HCT116 (cell line): ENCODE measurements around the gene ASF1A. TPM values are rescaled to one million over a fixed set of nuclear protein-coding genes. Genes with fewer than 3 reads are reported as not detected.

Experiments used
- ATAC-seq: fragments of 200-7000 bp; cut with Tn5 transposase; 2 replicates; pipeline ENCODE4 v1.9.1; 2020; ENCODE audit warnings: mild to moderate bottlenecking, moderate library complexity
- BruUV-seq: library from RNA; stranded (reverse); fragments of 400-500 nt; replicated peaks from 2 replicates; lab custom pipeline; 2021; lab: Mats Ljungman, UMichigan
- CTCF ChIA-PET: fragments of 300-600 bp; sonication (Branson Sonifier 250); formaldehyde crosslinking; loops from one replicate; lab custom pipeline; 2021; ENCODE audit warnings: antibody characterized with exemption; lab: Charles Lee
- POLR2A ChIA-PET: fragments of 300-600, 350-600 bp; sonication (Branson Sonifier 250); formaldehyde crosslinking; loops from one replicate; lab custom pipeline; 2021; ENCODE audit warnings: antibody characterized with exemption; lab: Charles Lee
- RAD21 ChIA-PET, 2 experiments: fragments of 300-600 bp; sonication (Branson Sonifier 250); formaldehyde crosslinking; loops; one replicate each; lab custom pipeline; 2023; ENCODE audit warnings: low total read pairs in 2 of 2; ENCODE audit not compliant: uncharacterized antibody in 2 of 2, unreplicated experiment in 2 of 2, low non-redundant PET in 1 of 2; lab: Charles Lee
- DNase-seq: peaks from one replicate; pipeline ENCODE4 v3.0.0-alpha.2; 2010; ENCODE audit warnings: low read depth, low spot score
- H2AFZ ChIP-seq: fragments of 200-600 bp; shearing (Covaris generic), sonication (generic); 2 replicates; pipeline ENCODE4 v1.6.1; 2017; ENCODE audit warnings: low read depth, mixed run types, mixed read lengths, antibody characterized with exemption, low read length; ENCODE audit not compliant: poor library complexity, severe bottlenecking
- H3K27ac ChIP-seq: 2 replicates; pipeline ENCODE4 v1.5.1; 2012; ENCODE audit warnings: low read depth, low read length
- H3K27me3 ChIP-seq: fragments of 200-600 bp; sonication (generic); 2 replicates; pipeline ENCODE4 v1.6.1; 2016; ENCODE audit warnings: mixed run types, low read length, mixed read lengths; ENCODE audit not compliant: insufficient read depth
- H3K36me3 ChIP-seq, 2 experiments: fragments of 200-500 bp in 1 of 2; fragments of 200-600 bp in 1 of 2; sonication (Bioruptor generic) in 1 of 2; sonication (generic) in 1 of 2; 2 replicates each; pipeline versions ENCODE4 v1.5.1 to v1.6.1; 2014 to 2016; ENCODE audit warnings: low read length in 2 of 2, inconsistent platforms in 1 of 2, mixed read lengths in 1 of 2, mixed run types in 1 of 2; ENCODE audit not compliant: insufficient read depth in 2 of 2, control insufficient read depth in 1 of 2
- H3K4me1 ChIP-seq, 2 experiments: fragments of 200-600 bp in 1 of 2; sonication (generic) in 1 of 2; 2 replicates each; pipeline versions ENCODE4 v1.5.1 to v1.6.1; 2012 to 2017; ENCODE audit warnings: low read length in 2 of 2, inconsistent platforms in 1 of 2, mild to moderate bottlenecking in 1 of 2, mixed read lengths in 1 of 2, mixed run types in 1 of 2, moderate library complexity in 1 of 2; ENCODE audit not compliant: insufficient read depth in 2 of 2, control insufficient read depth in 1 of 2
- H3K4me2 ChIP-seq: fragments of 200-600 bp; sonication (generic); 2 replicates; pipeline ENCODE4 v1.6.1; 2017; ENCODE audit warnings: mixed run types, low read length, mixed read lengths
- H3K4me3 ChIP-seq, 2 experiments: fragments of 200-600 bp in 1 of 2; sonication (generic) in 1 of 2; replicated peaks in 1 of 2; 2 replicates each; pipeline ENCODE4 v1.5.1; 2011 to 2016; ENCODE audit warnings: low read length in 2 of 2, control low read depth in 1 of 2, low read depth in 1 of 2, mild to moderate bottlenecking in 1 of 2, mixed read lengths in 1 of 2, mixed run types in 1 of 2
- H3K79me2 ChIP-seq: fragments of 200-600 bp; sonication (generic); 2 replicates; pipeline ENCODE4 v1.6.1; 2017; ENCODE audit warnings: mild to moderate bottlenecking, mixed run types, low read length, moderate library complexity, mixed read lengths; ENCODE audit not compliant: insufficient read depth
- H3K9ac ChIP-seq: fragments of 200-600 bp; sonication (generic); 2 replicates; pipeline ENCODE4 v1.6.1; 2016; ENCODE audit warnings: low read length, mixed read lengths
- H3K9me2 ChIP-seq: fragments of 200-600 bp; sonication (generic), shearing (Covaris generic); 2 replicates; pipeline ENCODE4 v1.6.1; 2017; ENCODE audit warnings: mixed run types, mild to moderate bottlenecking, moderate library complexity; ENCODE audit not compliant: insufficient read depth
- H3K9me3 ChIP-seq, 2 experiments: fragments of 200-500 bp in 1 of 2; fragments of 200-600 bp in 1 of 2; sonication (Bioruptor generic) in 1 of 2; sonication (generic) in 1 of 2; 2 replicates each; pipeline ENCODE4 v1.6.1; 2014 to 2017; ENCODE audit warnings: low read length in 2 of 2, mixed read lengths in 2 of 2, inconsistent platforms in 1 of 2, low read depth in 1 of 2, mild to moderate bottlenecking in 1 of 2, mixed run types in 1 of 2, moderate library complexity in 1 of 2; ENCODE audit not compliant: control insufficient read depth in 1 of 2, insufficient read depth in 1 of 2
- H4K20me1 ChIP-seq: fragments of 200-600 bp; sonication (generic), shearing (Covaris generic); 2 replicates; pipeline ENCODE4 v1.6.1; 2017; ENCODE audit warnings: mixed run types, mild to moderate bottlenecking, moderate library complexity; ENCODE audit not compliant: insufficient read depth
- ATF3 ChIP-seq: IDR thresholded peaks from 2 replicates; pipeline ENCODE4 v1.6.1; 2012
- CTCF ChIP-seq, 3 experiments: fragments of 200-600 bp in 1 of 3; sonication (generic) in 1 of 3; IDR thresholded peaks in 2 of 3; conservative IDR thresholded peaks in 1 of 3; 2 replicates each; pipeline ENCODE4 v1.5.1; 2012 to 2017; ENCODE audit warnings: low read depth in 2 of 3, low read length in 2 of 3, antibody characterized with exemption in 1 of 3, borderline replicate concordance in 1 of 3, control low read depth in 1 of 3, mild to moderate bottlenecking in 1 of 3, mixed read lengths in 1 of 3, mixed run types in 1 of 3, moderate library complexity in 1 of 3; ENCODE audit not compliant: insufficient read depth in 1 of 3
- ELF1 ChIP-seq: IDR thresholded peaks from 2 replicates; pipeline ENCODE4 v1.6.1; 2012; ENCODE audit warnings: low read depth, borderline replicate concordance
- EZH2phosphoT487 ChIP-seq: fragments of 200-600 bp; IDR thresholded peaks from 2 replicates; pipeline ENCODE4 v1.6.1; 2018; ENCODE audit warnings: antibody characterized with exemption, borderline replicate concordance
- FOSL1 ChIP-seq: IDR thresholded peaks from 2 replicates; pipeline ENCODE4 v1.6.1; 2012; ENCODE audit warnings: low read depth
- JUND ChIP-seq: IDR thresholded peaks from 2 replicates; pipeline ENCODE4 v1.6.1; 2012
- MAX ChIP-seq: IDR thresholded peaks from 2 replicates; pipeline ENCODE4 v1.6.1; 2012
- POLR2A ChIP-seq: IDR thresholded peaks from 2 replicates; pipeline ENCODE4 v1.7.0; 2011; ENCODE audit warnings: borderline replicate concordance; ENCODE audit not compliant: insufficient read depth, insufficient read length; ENCODE audit errors: extremely low read depth
- POLR2AphosphoS5 ChIP-seq: IDR thresholded peaks from 2 replicates; pipeline ENCODE4 v1.6.1; 2011; ENCODE audit warnings: mild to moderate bottlenecking, low read depth, low read length, moderate library complexity
- REST ChIP-seq: IDR thresholded peaks from 2 replicates; pipeline ENCODE4 v1.6.1; 2012; ENCODE audit warnings: low read depth
- SP1 ChIP-seq: IDR thresholded peaks from 2 replicates; pipeline ENCODE4 v1.6.1; 2012; ENCODE audit warnings: low read depth
- SRF ChIP-seq: IDR thresholded peaks from 2 replicates; pipeline ENCODE4 v1.6.1; 2012; ENCODE audit warnings: low read depth
- YY1 ChIP-seq: IDR thresholded peaks from 2 replicates; pipeline ENCODE4 v1.6.1; 2011; ENCODE audit warnings: low read length, low read depth, moderate library complexity, mild to moderate bottlenecking; ENCODE audit not compliant: insufficient replicate concordance; ENCODE audit errors: extremely low read depth
- ZFX ChIP-seq: fragments of 450-650 bp; IDR thresholded peaks from 2 replicates; pipeline ENCODE4 v1.6.1; 2017
- ZNF274 ChIP-seq: fragments of 200-500 bp; sonication (Bioruptor generic); IDR thresholded peaks from 2 replicates; pipeline ENCODE4 v1.6.1; 2014; ENCODE audit warnings: mild to moderate bottlenecking, low read depth, low read length, inconsistent platforms
- intact Hi-C: fragments of 100-400 bp; cut with micrococcal nuclease; formaldehyde crosslinking; loops from 2 replicates; pipeline ENCODE4 v1.10.0; 2022
- total RNA-seq: library from RNA; stranded (reverse); gene quantifications from one replicate; pipeline ENCODE4 v1.2.1, GENCODE V29; 2021; ENCODE audit not compliant: unreplicated experiment

Gene ASF1A
- total RNA-seq, 1 experiment from 2014 or later, result 23.3 TPM

- ChIA-PET CTCF (no interaction called here), RAD21 (no interaction called here), POLR2A (no interaction called here)
- Histone ChIP-seq H3K27ac (no peak overlapping the region), H3K4me2 (no peak overlapping the region), H3K36me3 (no peaks in the 10 kb centered on the region), H3K27me3 (no peaks in the 10 kb centered on the region), H4K20me1 (no peaks in the 10 kb centered on the region), H3K9ac (no peak overlapping the region), H3K79me2 (peaks cover 11% of the 10 kb centered on the region; the same call in 1 of the 2 replicates), H2AFZ (no peak overlapping the region), H3K9me2 (no peaks in the 10 kb centered on the region), H3K4me1 (peaks cover 4 to 9% of the 10 kb centered on the region in 2 experiments; a peak in 2 of 4 replicates), H3K4me3 (no peak overlapping the region), H3K9me3 (no peaks in the 10 kb centered on the region)
- ATAC-seq (no peak), DNase-seq (no peak)
- intact Hi-C loops, result no loop called here
- BruUV-seq, result no TSS peak
- TF ChIP-seq EZH2phosphoT487 (no peak), ZFX (no peak), ZNF274 (no peak), SP1 (no peak), POLR2AphosphoS5 (no peak), MAX (no peak), JUND (no peak), ELF1 (no peak), SRF (no peak), ATF3 (no peak), CTCF (IDR thresholded peaks at IDR 0.05 in 2 of 3, conservative IDR thresholded peaks at IDR 0.05 in 1 of 3; ENCODE audit: borderline replicate concordance in 1 of 3, insufficient read depth in 1 of 3, low read depth in 2 of 3, low read length in 2 of 3) (no peak), POLR2A (no peak), FOSL1 (no peak), YY1 (no peak), REST (no peak)
- TF ChIP-seq, all 23 proteins: peak for 0
Observed at GRCh38 chr6:118869894-118870589, 23.9 kb upstream of the ASF1A start.
